Activated CD8-positive, alpha-beta memory T cell treated with anti-CD3 and anti-CD28 coated beads for 4 hours (primary cell): ENCODE measurements around the gene ZNF236.

Experiments
- DNase-seq, 2 donors: peaks; one replicate each; pipeline ENCODE4 v3.0.0-alpha.2; 2020; ENCODE audit warnings: low read depth in 2 of 2

The ZNF236 gene

GRCh38 chr18:76821356-76821874, 942 bp upstream of the ZNF236 start:
- no peak for DNase-seq

GRCh38 chr18:76821875-76822505, 367 bp upstream of the ZNF236 start:
- DNase-seq = peak; percentile 31 to 44

- no peak for DNase-seq
Observed at GRCh38 chr18:76823161-76823538, 793 bp downstream of the ZNF236 start.

- no peak for DNase-seq
Observed at GRCh38 chr18:76823587-76824011, 1.2 kb downstream of the ZNF236 start.

GRCh38 chr18:76824145-76824676, 1.9 kb downstream of the ZNF236 start:
- DNase-seq = no peak

- DNase-seq = no peak
Observed at GRCh38 chr18:76824754-76825153, 2.4 kb downstream of the ZNF236 start.

- DNase-seq = no peak
Observed at GRCh38 chr18:76827205-76828200, 5.1 kb downstream of the ZNF236 start.

GRCh38 chr18:76834379-76834778, 12.0 kb downstream of the ZNF236 start:
- DNase-seq = no peak

- no peak for DNase-seq
Observed at GRCh38 chr18:76835380-76835779, 13.0 kb downstream of the ZNF236 start.

- no peak for DNase-seq
Observed at GRCh38 chr18:76837071-76837470, 14.7 kb downstream of the ZNF236 start.

GRCh38 chr18:76838182-76838581, 15.8 kb downstream of the ZNF236 start:
- no peak for DNase-seq

GRCh38 chr18:76839086-76839794, 16.9 kb downstream of the ZNF236 start:
- no peak for DNase-seq

GRCh38 chr18:76842837-76843530, 20.6 kb downstream of the ZNF236 start:
- no peak for DNase-seq

GRCh38 chr18:76844144-76844543, 21.8 kb downstream of the ZNF236 start:
- no peak for DNase-seq

GRCh38 chr18:76844742-76845477, 22.6 kb downstream of the ZNF236 start:
- DNase-seq = no peak

- DNase-seq = no peak
Observed at GRCh38 chr18:76846217-76846616, 23.9 kb downstream of the ZNF236 start.

GRCh38 chr18:76847916-76848315, 25.6 kb downstream of the ZNF236 start:
- DNase-seq = no peak

- DNase-seq = no peak
Observed at GRCh38 chr18:76850112-76850511, 27.8 kb downstream of the ZNF236 start.

- no peak for DNase-seq
Observed at GRCh38 chr18:76855594-76855993, 33.2 kb downstream of the ZNF236 start.

- no peak for DNase-seq
Observed at GRCh38 chr18:76857476-76857875, 35.1 kb downstream of the ZNF236 start.
